Dermis blood vessel endothelial cell (primary cell): ENCODE data around the gene MYBPC2. TPM values are rescaled to one million over a fixed set of nuclear protein-coding genes. Genes with fewer than 3 reads are reported as not detected.
"Not testable (repeated sequence)": the region's sequence is repeated elsewhere in the genome, so short reads cannot be mapped to it uniquely, and the experiment has no call there.

Source experiments
- DNase-seq: peaks from one replicate; pipeline ENCODE4 v3.0.0; 2010
- total RNA-seq: library from RNA; depleted of rRNA; stranded (reverse); fragments of >200 nt; gene quantifications from 2 replicates; pipeline ENCODE4 v1.2.3, GENCODE V29; 2014

Gene MYBPC2
- 0.05 TPM in 1 of 2 replicates, not detected in the other for total RNA-seq

- DNase-seq, result no peak
Observed at GRCh38 chr19:50432221-50433028, at the start of gene MYBPC2. Gene MYBPC2, plus strand, starts transcription at chr19:50432892. Its CDS starts 62 bp downstream, at chr19:50432954.

DNA sequence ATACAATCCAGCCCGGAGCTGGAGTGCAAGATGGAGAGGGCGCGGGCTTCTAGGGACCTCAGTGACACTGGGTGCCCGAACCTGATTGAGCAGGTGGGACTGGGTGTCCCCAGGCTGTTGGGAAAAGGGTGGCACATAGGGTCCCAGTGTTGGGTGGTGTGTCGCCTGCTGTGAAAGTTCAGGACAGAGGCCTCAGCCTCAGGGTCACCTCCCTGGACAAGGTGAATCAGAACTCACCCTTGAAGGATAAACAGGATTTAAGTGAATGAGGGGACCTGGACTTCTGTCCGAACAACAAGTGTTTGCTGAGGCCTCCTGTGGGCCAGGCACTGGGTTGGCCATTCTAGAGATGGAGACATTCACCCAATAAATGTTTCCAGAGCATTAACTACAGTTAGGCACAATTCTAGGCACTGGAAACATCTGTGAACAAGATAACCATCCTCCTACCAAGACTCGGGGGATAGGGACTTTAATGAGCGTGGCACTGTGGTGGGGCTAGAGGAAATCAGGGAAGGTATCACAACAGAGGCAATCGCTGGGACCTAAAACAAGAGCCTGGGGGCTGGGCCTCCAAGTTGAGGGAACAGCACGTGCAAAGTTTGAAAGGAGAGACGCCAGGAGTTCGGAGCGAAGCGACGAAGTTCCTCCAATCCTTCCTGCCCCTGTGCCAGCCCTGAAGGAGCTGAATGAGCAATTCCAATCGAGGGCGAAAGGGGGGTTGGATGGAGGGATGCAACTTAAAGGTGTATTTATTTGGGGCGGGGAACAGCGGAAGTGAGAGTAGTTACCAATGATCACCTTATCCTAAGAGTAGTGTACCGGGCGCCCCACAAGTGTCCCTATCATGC lies 49.5 kb upstream of the MYBPC2 start:
- no peak for DNase-seq

DNA sequence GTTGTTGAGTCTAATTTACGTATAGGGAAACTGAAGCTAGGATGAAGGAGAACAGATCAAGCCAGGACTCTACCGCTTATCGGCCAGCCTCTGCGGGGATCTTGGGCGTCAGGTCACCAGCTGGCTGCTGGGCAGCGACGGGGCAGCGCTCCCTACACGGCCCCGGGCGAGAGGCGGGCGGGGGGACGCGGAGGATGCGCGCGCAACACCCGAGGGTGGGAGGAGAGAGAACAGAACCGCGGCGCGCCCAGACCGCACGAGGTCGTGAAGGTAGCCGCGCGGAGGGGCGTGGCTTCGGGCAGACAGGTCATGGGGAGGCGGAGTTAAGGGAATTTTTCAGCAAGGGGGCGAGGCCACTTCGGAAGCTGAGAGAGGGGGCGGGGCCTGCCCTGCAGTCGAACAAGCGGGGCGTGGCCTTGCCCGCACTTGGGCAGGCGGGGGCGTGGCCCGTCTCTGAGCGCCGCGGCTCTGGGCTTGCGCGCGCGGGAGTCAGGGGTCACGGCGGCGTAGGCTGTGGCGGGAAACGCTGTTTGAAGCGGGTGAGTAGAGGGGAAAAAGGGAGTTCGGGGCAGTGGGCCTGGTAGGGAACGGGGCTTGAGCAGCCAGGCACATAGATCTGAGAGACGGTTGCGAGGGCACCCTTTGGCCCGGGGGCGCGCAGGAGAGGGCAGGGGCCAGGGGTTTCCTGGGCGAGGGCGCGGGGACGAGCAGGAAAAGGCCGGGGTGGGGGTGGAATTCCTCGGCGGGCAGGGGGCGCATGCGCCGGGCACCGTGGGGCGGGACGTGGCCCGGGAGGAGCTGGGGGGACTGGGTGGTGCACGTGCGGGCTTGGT lies 48.6 kb upstream of the MYBPC2 start, which contains the start of gene POLD1:
TSS of gene POLD1 (plus strand) at position 496 of the 833 bp plus-strand sequence. CDS start 14,505 bp downstream, outside the sequence.
- peak; percentile 99 for DNase-seq

DNA sequence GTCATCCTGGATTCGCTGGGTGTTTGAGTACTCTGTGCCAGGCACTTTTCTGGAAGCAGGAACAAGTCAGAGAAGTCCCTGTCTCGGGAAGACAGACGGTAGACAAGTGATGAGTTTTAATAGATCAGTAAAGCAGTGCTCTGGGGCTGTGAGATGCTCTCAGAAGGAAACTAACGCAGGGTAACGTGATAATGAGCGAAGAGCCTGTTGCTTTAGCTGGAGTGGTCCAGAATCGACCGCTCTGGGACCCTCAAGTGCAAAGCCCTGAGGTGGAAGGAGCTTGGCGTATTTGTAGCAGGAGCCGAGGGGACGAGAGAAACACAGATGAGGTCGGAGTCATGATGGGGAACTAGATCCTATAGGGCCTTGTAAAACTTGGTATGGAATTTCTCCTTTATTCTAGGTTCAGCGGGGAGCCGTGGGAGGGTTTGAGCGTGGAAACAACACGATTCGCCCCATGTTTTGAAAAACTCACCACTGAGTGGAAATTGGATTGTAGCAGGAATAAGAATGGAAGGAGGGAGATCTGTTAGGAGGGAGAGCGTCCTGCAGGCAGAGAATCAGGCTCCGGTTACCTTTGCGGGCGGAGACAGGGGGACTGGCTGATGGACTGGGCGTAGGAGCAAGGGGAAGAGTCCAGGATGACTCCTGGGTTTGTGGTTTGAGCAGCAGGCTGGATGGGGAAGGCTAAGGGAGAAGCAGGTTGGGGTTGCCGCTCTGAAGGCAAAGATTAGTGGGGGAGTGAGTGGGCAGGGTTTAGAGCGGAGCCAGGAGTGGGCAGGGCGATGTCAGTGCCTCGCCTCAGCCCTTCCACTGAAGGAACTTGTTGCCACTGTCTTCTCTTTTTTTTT lies 47.8 kb upstream of the MYBPC2 start:
- no peak for DNase-seq

DNA sequence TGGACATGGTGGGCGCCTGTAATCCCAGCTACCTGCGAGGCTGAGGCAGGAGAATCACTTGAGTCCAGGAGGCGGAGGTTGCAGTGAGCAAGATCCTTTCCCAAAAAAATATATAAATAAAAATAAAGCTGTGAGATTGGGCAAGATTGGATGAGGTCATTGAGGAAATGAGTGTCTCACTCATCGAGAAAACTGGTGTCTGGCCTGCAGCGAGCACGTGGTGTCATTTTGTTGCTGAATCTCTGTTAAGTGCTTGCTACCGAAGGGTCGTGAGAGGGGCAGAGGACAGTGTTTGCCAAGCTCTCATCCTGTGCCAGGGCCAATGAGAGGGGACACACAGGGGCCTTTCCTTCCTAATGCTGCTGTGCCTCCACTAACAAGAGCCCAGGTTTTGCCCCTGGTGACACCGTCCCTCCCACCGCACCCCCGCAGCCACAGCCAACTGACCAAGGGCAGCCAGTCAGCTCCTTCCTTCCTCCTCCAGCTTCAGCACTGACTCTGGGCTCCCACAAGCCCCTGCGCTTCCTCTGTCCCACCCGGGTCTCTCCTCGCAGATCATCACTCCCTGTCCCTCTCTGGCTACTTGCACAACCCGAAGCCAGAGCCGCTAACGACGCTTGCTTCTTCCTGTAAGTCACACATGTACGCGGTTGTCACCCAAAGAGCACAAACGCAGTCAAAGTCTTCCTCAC lies 45.4 kb upstream of the MYBPC2 start:
- DNase-seq, result peak; percentile 44

DNA sequence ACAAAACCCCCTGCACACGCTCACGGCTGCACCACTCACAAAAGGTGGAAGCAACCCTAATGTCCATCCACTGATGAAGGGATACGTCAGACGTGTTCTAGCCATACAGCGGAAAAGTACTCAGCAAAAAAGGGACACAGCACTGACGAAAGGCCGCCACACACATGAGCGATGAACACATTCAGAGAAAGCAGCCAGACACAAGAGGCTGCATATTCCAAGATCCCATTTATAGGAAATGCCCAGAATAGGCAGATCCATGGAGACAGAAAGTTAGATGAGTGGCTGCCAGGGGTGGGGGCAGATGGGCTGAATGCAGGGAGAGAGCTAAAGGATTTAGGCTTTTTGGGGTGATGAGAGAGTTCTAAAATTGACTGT lies 44.8 kb upstream of the MYBPC2 start:
- no peak for DNase-seq

DNA sequence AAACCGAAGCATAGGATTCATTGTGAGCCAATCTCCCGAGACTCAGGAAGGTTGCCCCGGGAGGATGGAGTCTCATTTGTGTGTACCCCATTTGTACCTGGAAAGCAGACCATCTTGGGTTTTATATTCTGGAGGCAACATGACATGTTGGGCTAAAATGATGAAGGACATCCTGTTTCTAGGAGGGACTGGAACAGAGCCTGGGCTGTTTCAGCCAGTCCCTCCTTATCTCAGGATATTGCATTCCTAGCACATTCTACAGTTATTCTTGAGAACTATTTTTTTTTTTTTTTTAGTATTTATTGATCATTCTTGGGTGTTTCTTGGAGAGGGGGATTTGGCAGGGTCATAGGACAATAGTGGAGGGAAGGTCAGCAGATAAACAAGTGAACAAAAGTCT lies 42.4 kb upstream of the MYBPC2 start:
- not testable (repeated sequence) for DNase-seq

DNA sequence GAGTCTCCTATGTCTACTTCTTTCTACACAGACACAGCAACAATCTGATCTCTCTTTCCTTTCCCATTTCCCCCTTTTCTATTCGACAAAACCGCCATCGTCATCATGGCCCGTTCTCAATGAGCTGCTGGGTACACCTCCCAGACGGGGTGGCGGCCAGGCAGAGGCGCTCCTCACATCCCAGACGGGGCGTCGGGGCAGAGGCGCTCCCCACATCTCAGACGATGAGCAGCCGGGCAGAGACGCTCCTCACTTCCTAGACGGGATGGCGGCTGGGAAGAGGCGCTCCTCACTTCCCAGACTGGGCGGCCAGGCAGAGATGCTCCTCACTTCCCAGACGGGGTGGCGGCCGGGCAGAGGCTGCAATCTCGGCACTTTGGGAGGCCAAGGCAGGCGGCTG lies 41.7 kb upstream of the MYBPC2 start:
- not testable (repeated sequence) for DNase-seq

DNA sequence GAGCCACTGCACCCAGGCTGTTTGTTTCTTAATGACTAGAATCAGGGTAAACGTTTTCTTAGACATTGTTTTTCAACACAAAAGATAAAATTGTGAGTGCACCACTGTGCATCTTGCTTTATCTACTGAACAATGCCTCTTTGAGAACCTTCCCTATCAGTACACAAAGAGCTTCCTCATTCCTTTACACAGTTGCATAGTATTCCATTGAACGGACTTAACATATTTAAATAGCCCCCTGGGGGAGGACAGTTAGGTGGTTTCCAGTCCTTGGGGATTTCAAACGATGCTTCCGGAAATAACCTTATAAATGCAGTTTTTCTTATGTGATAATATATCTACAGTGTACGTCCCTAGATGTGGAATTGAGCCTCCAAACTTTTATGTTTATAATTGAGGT lies 39.9 kb upstream of the MYBPC2 start:
- no peak for DNase-seq

GRCh38 chr19:50393589-50393988 lies 39.1 kb upstream of the MYBPC2 start:
- no peak for DNase-seq

GRCh38 chr19:50394017-50394416 lies 38.7 kb upstream of the MYBPC2 start:
- DNase-seq, result no peak

GRCh38 chr19:50398675-50399367 lies 33.9 kb upstream of the MYBPC2 start:
- no peak for DNase-seq

- no peak for DNase-seq
Observed at GRCh38 chr19:50399368-50399745, 33.3 kb upstream of the MYBPC2 start.

- DNase-seq, result no peak
Observed at GRCh38 chr19:50401605-50402450, 30.9 kb upstream of the MYBPC2 start.

- DNase-seq, result no peak
Observed at GRCh38 chr19:50402544-50403301, 30.0 kb upstream of the MYBPC2 start.

DNA sequence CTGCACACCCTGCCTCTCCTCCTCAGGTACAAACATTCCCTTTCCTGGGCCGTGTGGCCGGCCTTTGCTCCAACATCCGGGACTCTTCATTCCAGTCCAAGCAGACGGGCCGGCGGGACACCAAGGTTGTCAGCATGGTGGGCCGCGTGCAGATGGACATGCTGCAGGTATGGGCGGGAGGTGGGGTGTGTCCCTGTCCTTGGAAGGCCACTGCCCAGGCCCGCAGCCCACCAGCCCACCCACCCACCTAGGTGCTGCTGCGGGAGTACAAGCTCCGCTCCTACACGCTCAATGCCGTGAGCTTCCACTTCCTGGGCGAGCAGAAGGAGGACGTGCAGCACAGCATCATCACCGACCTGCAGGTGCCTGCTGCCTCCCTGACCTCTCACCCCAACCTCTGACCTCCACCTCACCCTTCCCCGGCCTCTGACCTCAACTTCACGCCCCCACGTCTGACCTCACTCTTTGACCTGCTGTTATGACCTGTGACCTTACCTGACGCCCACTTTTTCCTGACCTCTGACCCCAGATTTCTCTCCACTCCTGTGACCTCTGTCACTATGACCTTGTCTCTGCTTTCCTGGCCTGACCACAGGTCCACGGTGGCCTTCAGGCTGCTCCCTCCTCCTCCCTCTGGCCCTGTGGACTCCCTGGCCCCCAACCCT lies 26.4 kb upstream of the MYBPC2 start:
- DNase-seq, result no peak

GRCh38 chr19:50406829-50407228 lies 25.9 kb upstream of the MYBPC2 start:
- DNase-seq, result no peak

DNA sequence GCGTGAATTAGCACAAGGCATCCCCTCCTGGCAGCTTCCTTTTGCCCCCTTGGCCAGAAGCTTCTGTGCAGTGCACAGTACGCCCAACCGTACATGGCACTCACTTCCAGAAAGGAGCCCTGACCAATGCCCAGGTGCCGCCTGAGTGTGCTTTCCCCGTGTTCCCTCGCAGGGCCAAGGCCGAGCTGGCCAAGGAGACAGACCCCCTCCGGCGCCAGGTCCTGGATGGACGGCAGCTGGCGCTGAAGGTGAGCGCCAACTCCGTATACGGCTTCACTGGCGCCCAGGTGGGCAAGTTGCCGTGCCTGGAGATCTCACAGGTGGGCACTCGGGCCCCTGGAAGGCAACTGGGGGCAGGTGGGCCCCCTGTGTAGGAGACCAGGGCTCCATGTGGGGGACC lies 23.3 kb upstream of the MYBPC2 start:
- DNase-seq, result no peak
